ENCODE results near the gene ENTPD2. TPM values are rescaled to one million over a fixed set of nuclear protein-coding genes. Genes with fewer than 3 reads are reported as not detected.

ENTPD2 gene
- total and polyA plus RNA-seq, 2 of the 4 experiments (the other 2 are of a cell fraction): not detected

DNA sequence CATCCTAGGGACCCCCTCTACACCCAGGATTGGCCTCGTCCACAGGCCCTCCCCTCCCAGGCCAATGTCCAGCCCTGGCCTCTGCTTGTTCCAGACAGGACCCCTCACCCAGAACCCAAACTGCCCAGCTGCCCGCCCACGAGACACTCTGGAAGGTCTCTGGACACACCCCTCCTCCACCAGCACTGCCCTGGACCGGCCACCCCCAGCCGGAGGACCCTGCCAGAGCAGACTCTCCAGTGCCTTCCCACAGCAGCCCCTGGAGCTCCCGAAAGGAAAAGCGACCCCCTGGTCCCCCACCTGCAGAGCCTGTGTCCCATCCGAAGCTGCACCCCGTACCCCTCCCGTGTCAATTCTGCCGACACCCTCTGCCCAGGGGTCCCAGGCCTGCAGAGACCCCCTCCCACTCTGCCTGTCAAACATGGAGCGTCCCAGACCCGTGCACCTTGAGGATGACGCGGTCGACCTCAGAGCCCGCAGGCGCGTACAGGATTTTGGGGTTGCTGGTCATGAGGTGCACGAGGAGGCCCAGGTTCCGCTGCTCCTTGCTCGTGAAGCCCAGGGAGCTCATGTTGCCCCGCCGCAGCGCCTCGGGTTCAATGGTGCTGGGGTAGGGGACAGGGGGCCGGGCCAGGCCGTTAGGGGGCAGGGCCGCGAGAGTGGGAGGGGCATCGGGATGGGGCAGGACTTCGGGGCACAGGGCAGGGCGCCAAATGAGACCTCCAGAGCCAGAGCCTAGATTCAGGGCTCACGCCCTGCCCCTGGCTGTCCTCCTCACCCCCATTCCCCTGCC is 33.8 kb downstream of the ENTPD2 start:
- H2BK20ac ChIP-seq (ENCODE audit: low read depth, low read length): no peak overlapping the region
- no peak overlapping the region for H3K4me3 ChIP-seq (ENCODE audit: insufficient read depth, low read depth, low read length)
- H4K20me1 ChIP-seq (ENCODE audit: insufficient read depth, low read length): no peaks in the 10 kb centered on the region; the same call in 1 of the 2 replicates
- H3K56ac ChIP-seq (ENCODE audit: extremely low read depth, insufficient read depth, low read length): no peak overlapping the region
- H3K9me1 ChIP-seq (ENCODE audit: insufficient read depth, low read length): no peaks in the 10 kb centered on the region
- peaks cover 25% of the 10 kb centered on the region; the same call in 1 of the 2 replicates for H3K36me3 ChIP-seq (ENCODE audit: control insufficient read depth, insufficient read depth, low read length)
- no peak overlapping the region for H2AK9ac ChIP-seq (replicated peaks; ENCODE audit: low read depth, low read length, poor library complexity)
- H2BK120ac ChIP-seq (ENCODE audit: low read depth, low read length): no peak overlapping the region
- ChIA-PET POLR2A (ENCODE audit: unreplicated experiment) (no interaction called here), CTCF (no interaction called here)
- dilution Hi-C loops (cut with HindIII; ENCODE audit: low sequenced_read_pairs, unreplicated experiment): no loop called here
- H3K9me3 ChIP-seq (ENCODE audit: control insufficient read depth, insufficient read depth, low read length): no peaks in the 10 kb centered on the region
- intact Hi-C loops (cut with micrococcal nuclease): no loop called here
- H2BK5ac ChIP-seq (ENCODE audit: low read depth, low read length, poor library complexity, severe bottlenecking): no peak overlapping the region
- H4K8ac ChIP-seq (ENCODE audit: low read depth in 2 of 2, low read length in 2 of 2): no peak overlapping the region
- H3K23ac ChIP-seq (ENCODE audit: low read depth, low read length): no peak overlapping the region
- no peak overlapping the region for H3K9ac ChIP-seq (ENCODE audit: low read depth, low read length)
- no peak overlapping the region for H2BK15ac ChIP-seq (ENCODE audit: low read depth, low read length)
- H3K27ac ChIP-seq (ENCODE audit: insufficient read depth, low read length): no peak overlapping the region
- DNase-seq (no peak), ATAC-seq (ENCODE audit: low read depth) (no peak)
- in situ Hi-C loops (cut with MboI; ENCODE audit: low sequenced_read_pairs): no loop called here
- no peak overlapping the region for H4K5ac ChIP-seq (ENCODE audit: low read depth, low read length)
- H3K18ac ChIP-seq (ENCODE audit: low read depth, low read length): no peak overlapping the region
- H3K4me1 ChIP-seq (ENCODE audit: control insufficient read depth, insufficient read depth, low read length): no peaks in the 10 kb centered on the region
- no peak overlapping the region for H4K91ac ChIP-seq (ENCODE audit: insufficient read depth, low read depth, low read length)
- H3K27me3 ChIP-seq (ENCODE audit: control insufficient read depth, insufficient read depth, low read length): no peaks in the 10 kb centered on the region
- TF ChIP-seq USF2 (IDR thresholded peaks at IDR 0.05; ENCODE audit: low read depth, low read length) (no peak), MXI1 (IDR thresholded peaks at IDR 0.05; ENCODE audit: borderline replicate concordance, low read depth, low read length) (no peak), CEBPB (IDR thresholded peaks at IDR 0.05; ENCODE audit: low read depth, low read length) (no peak), MAZ (IDR thresholded peaks at IDR 0.05; ENCODE audit: borderline replicate concordance, low read depth, low read length) (no peak), CHD1 (IDR thresholded peaks at IDR 0.05; ENCODE audit: low read depth, low read length) (no peak), SMC3 (IDR thresholded peaks at IDR 0.05; ENCODE audit: low read depth, low read length) (no peak), POLR2A (IDR thresholded peaks at IDR 0.05; ENCODE audit: low read depth, low read length) (no peak), MAFK (IDR thresholded peaks at IDR 0.05; ENCODE audit: low read depth, low read length) (no peak), NFE2L2 (IDR thresholded peaks at IDR 0.05; ENCODE audit: low read depth, low read length) (no peak), BHLHE40 (IDR thresholded peaks at IDR 0.05; ENCODE audit: low read depth, low read length) (no peak), RCOR1 (IDR thresholded peaks at IDR 0.05; ENCODE audit: insufficient replicate concordance, low read length) (no peak), RAD21 (IDR thresholded peaks at IDR 0.05; ENCODE audit: low read length) (no peak), RFX5 (IDR thresholded peaks at IDR 0.05; ENCODE audit: low read depth, low read length) (no peak), FOS (IDR thresholded peaks at IDR 0.05; ENCODE audit: low read depth, low read length) (no peak)
- TF ChIP-seq, protein P1, sequence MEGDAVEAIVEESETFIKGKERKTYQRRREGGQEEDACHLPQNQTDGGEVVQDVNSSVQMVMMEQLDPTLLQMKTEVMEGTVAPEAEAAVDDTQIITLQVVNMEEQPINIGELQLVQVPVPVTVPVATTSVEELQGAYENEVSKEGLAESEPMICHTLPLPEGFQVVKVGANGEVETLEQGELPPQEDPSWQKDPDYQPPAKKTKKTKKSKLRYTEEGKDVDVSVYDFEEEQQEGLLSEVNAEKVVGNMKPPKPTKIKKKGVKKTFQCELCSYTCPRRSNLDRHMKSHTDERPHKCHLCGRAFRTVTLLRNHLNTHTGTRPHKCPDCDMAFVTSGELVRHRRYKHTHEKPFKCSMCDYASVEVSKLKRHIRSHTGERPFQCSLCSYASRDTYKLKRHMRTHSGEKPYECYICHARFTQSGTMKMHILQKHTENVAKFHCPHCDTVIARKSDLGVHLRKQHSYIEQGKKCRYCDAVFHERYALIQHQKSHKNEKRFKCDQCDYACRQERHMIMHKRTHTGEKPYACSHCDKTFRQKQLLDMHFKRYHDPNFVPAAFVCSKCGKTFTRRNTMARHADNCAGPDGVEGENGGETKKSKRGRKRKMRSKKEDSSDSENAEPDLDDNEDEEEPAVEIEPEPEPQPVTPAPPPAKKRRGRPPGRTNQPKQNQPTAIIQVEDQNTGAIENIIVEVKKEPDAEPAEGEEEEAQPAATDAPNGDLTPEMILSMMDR (conservative IDR thresholded peaks at IDR 0.05; ENCODE audit: low read depth, low read length): no peak
- TF ChIP-seq, protein P2, sequence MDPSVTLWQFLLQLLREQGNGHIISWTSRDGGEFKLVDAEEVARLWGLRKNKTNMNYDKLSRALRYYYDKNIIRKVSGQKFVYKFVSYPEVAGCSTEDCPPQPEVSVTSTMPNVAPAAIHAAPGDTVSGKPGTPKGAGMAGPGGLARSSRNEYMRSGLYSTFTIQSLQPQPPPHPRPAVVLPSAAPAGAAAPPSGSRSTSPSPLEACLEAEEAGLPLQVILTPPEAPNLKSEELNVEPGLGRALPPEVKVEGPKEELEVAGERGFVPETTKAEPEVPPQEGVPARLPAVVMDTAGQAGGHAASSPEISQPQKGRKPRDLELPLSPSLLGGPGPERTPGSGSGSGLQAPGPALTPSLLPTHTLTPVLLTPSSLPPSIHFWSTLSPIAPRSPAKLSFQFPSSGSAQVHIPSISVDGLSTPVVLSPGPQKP (IDR thresholded peaks at IDR 0.05; ENCODE audit: borderline replicate concordance, low read depth, low read length): no peak
- no peak overlapping the region for H2AK5ac ChIP-seq (ENCODE audit: low read depth, low read length)
- BruUV-seq (replicated peaks): no TSS peak
- H3K4me2 ChIP-seq (ENCODE audit: low read depth, low read length): no peak overlapping the region
- H2AFZ ChIP-seq (replicated peaks; ENCODE audit: low read length, poor library complexity): no peak overlapping the region
- H3K14ac ChIP-seq (replicated peaks; ENCODE audit: low read depth, low read length): no peak overlapping the region
- WGBS, 2 experiments (ENCODE audit: extremely low coverage in 2 of 2, insufficient read length in 1 of 2): 91% methylated on average over 11 of the region's 34 CpGs; no CpG with 5 or more reads in 1 of the 2 experiments
- no peaks in the 10 kb centered on the region for H3K79me1 ChIP-seq (ENCODE audit: low read depth in 1 of 2, low read length in 2 of 2)
- no peak overlapping the region for H3K4ac ChIP-seq (ENCODE audit: low read depth, low read length)

Measured in IMR-90 (cell line).